GM10266 (cell line): Measurements from ENCODE around the gene RPIA.

Source experiments
- DNase-seq: peaks from one replicate; pipeline ENCODE4 v3.0.0; 2012; ENCODE audit errors: extremely low spot score
- TF ChIP-seq, protein P1 (sequence below): IDR thresholded peaks from 2 replicates; pipeline ENCODE4 v1.5.1; 2012; ENCODE audit warnings: mild to moderate bottlenecking, low read depth; ENCODE audit not compliant: control insufficient read depth, insufficient read depth; ENCODE audit errors: missing control alignments

Gene RPIA

GRCh38 chr2:88697370-88698026 is 6.0 kb downstream of the RPIA start:
- no peak for DNase-seq
- TF ChIP-seq, protein P1, sequence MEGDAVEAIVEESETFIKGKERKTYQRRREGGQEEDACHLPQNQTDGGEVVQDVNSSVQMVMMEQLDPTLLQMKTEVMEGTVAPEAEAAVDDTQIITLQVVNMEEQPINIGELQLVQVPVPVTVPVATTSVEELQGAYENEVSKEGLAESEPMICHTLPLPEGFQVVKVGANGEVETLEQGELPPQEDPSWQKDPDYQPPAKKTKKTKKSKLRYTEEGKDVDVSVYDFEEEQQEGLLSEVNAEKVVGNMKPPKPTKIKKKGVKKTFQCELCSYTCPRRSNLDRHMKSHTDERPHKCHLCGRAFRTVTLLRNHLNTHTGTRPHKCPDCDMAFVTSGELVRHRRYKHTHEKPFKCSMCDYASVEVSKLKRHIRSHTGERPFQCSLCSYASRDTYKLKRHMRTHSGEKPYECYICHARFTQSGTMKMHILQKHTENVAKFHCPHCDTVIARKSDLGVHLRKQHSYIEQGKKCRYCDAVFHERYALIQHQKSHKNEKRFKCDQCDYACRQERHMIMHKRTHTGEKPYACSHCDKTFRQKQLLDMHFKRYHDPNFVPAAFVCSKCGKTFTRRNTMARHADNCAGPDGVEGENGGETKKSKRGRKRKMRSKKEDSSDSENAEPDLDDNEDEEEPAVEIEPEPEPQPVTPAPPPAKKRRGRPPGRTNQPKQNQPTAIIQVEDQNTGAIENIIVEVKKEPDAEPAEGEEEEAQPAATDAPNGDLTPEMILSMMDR: no peak

GRCh38 chr2:88698027-88698413 is 6.5 kb downstream of the RPIA start:
- TF ChIP-seq, protein P1: no peak
- DNase-seq: no peak

DNA sequence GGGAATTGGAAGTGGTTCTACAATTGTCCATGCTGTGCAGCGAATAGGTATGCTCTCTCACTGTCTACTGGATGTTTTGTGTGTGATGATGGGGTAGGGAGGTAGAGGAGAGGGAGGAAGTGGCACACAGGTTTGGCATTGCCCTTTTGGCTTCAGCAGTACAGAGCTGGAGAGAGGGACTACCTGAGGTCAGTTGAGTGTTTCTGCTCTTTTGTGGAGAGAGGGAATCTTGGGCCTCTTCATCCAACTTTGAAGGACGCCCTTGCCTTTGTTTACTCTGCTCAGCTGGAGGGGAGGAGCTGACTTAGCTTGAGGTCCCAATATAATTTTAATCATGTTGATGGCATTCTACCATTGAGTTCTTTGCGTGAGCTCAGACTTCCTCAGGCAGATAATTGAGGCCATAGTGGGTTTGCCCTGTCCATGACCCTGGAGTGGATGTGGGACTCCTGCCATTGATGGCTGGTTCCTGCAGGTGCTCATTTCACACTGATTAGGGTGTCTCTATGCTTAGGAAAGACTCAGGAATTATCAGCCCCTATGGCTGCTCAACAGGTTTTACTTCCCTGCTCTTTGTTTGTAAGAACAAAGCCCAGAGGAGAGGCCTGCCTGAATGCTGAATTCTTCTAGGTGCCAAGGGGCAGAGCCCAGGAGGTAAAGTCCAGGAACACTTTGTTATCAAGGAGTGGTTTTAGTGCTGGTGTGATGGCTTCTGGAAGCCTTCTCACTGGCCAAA is 7.2 kb downstream of the RPIA start:
- no peak for DNase-seq

GRCh38 chr2:88707003-88707402 is 15.5 kb downstream of the RPIA start:
- TF ChIP-seq, protein P1: no peak
- no peak for DNase-seq

More for the DNA sequence above, 7.2 kb downstream of the RPIA start:
- TF ChIP-seq, protein P1: no peak

DNA sequence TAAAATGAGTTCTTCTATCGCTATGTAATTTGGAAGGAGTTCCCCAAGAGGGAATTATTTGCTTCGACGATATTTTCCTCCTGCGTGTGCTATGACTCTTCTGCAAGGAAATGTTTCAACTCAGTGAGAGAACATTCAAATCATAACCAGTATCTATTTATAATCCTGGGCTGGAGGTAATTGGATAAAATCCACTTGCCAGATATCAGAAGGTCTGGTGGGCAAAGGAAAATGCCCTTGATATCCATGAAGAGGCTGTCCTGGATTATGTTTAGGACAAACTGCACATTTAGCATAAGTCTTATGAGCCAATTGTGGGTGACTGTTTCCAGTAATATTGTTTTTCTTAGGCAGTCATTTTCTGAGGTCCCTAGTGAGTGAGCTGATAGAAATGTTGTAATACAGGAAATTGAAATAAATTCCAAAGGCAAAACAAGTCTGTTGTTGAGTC is 17.7 kb downstream of the RPIA start:
- DNase-seq: no peak

GRCh38 chr2:88711289-88711688 is 19.8 kb downstream of the RPIA start:
- TF ChIP-seq, protein P1: no peak
- no peak for DNase-seq

More for the DNA sequence above, 17.7 kb downstream of the RPIA start:
- TF ChIP-seq, protein P1: no peak

GRCh38 chr2:88711897-88712296 is 20.4 kb downstream of the RPIA start:
- no peak for DNase-seq
- TF ChIP-seq, protein P1: no peak
